Hippocampal formation (tissue), 2 donors: Measurements from ENCODE around the gene YIF1A.
"Not testable (repeated sequence)": the region's sequence is repeated elsewhere in the genome, so short reads cannot be mapped to it uniquely, and the experiment has no call there.

ENCODE experiments used
- DNase-seq, 2 donors: peaks; one replicate each; lab custom pipeline; 2025; lab: John Stamatoyannopoulos, UW

Gene YIF1A

DNA sequence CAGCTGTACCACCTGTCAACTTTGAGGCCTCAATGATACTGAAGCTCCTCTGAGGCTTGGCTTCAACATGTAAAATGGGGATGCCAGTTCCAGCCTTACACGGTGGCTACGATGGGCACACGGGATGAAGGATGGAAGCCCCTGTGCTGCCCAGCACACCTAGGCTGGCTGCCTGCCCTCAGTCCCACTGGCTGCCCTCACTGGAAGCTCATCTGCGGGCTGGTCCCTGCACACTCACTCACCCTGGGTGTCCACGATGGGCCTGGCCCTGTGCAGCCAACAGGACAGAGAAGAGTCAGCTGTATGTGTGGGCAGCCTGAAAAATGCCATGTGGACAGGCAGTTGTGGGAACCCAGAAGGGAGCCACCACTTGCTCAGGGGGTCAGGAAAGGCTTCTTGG, 2.2 kb downstream of the YIF1A start:
- no peak for DNase-seq

DNA sequence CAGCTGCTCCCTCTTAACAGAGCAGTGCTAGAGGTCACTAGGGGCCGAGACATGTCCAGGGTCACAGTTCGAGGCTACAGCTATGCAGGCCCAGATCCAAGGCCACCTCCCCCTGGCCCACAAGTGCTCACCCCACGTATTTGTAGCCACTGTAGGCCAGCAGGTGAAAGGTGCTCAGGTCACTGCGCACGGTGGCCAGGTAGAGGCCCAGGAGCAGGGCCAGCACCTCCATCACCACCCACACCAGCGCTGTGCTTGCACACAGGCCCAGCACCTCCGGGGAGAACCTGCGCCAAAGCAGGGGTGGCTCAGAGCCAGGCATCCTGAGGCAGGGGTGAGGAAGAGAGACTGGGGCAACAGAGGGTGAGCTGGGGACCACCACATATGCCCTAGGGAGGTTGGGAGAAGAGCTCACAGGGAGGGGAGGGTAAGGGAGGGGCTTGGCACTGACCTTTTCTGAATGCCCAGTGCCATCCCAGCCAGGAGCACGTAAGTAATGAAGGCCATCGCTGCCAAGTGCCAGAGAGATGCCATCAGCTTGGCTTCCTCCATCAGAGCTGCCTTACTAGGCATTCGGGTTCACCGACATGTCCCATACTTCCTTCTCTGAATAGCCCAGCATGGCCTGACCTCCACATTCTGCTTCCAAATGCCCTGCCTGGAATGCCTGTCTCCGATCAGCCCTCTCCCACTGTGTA, 3.5 kb downstream of the YIF1A start:
- DNase-seq: no peak

- DNase-seq: no peak
Observed at GRCh38 chr11:66284526-66285078, 4.3 kb downstream of the YIF1A start.

- DNase-seq: no peak
Observed at GRCh38 chr11:66283461-66284105, 5.4 kb downstream of the YIF1A start.

DNA sequence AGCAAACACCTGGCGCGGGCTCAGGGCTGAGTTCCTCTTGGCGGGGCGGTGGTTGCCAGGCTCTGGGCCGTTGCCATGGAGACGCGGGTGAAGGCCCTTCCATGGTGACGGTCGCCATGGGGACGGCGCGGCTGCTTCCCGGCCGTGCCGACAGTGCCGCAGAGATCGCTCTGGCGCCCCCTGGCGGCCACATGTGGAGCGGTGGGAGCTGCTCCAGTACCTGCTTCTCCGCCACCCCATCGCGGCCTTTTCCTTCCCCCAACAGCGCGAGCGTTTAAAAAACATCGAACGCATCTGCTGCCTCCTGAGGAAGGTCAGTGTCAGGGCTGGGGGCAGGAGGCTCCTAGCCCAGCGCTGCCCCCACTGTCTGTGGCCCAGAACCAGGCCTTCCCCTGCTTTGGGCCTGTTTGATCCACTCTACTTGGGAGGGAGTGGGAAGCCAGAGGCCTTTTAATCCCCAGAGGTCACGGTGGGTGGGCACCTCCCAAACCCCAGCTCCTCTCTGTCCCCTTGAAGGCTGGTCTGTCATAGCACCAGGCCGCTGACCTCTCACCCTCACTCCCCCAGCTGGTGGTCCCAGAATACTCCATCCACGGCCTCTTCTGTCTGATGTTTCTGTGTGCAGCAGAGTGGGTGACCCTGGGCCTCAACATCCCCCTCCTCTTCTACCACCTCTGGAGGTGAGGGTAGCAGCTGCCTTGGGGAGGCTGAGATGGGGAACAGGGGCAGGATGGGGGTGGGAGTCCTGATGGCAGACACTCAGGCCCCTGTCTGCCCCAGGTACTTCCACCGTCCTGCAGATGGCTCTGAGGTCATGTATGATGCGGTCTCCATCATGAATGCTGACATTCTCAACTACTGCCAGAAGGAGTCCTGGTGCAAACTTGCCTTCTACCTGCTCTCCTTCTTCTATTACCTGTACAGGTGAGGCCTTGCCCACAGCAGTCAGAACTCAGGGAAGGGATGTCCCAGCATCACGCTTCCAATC, 6.2 kb downstream of the YIF1A start:
- peak; percentile 94 to 97 for DNase-seq

- DNase-seq: no peak
Observed at GRCh38 chr11:66281776-66282467, 7.0 kb downstream of the YIF1A start.

- DNase-seq: no peak
Observed at GRCh38 chr11:66281001-66281400, 7.9 kb downstream of the YIF1A start.

GRCh38 chr11:66280428-66280827, 8.5 kb downstream of the YIF1A start:
- no peak for DNase-seq

DNA sequence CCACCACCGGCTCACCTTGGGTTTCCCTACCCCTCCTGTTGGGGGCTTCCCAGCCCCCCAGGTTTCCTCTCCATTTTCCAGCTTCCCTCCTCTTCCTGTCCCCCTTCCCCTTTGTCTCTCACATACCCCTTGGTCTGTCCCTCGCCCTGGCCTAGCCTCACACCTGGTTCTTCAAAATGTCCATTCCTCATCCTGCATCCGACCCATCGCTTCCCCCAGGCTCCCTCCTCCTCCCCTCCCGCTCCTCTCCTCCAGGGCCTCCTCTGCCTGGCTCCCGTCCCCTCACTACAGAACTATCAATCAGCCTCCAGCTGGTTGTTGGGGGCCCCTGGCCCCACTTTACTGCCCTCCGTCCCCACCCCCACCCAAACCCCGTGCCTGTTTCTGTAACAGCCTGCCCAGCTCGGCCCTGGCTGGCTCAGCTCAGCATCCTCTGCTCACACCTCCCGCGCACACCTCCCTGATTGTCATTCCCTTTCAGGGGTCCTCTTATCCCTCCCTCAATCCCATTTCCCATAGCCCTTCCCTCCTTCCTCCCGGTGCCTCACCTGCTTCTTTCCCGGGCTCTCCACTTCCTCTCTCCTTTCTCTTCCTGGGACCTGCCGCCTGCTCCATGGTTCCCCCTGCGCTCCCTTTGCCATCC, 9.7 kb downstream of the YIF1A start:
- DNase-seq: no peak

DNA sequence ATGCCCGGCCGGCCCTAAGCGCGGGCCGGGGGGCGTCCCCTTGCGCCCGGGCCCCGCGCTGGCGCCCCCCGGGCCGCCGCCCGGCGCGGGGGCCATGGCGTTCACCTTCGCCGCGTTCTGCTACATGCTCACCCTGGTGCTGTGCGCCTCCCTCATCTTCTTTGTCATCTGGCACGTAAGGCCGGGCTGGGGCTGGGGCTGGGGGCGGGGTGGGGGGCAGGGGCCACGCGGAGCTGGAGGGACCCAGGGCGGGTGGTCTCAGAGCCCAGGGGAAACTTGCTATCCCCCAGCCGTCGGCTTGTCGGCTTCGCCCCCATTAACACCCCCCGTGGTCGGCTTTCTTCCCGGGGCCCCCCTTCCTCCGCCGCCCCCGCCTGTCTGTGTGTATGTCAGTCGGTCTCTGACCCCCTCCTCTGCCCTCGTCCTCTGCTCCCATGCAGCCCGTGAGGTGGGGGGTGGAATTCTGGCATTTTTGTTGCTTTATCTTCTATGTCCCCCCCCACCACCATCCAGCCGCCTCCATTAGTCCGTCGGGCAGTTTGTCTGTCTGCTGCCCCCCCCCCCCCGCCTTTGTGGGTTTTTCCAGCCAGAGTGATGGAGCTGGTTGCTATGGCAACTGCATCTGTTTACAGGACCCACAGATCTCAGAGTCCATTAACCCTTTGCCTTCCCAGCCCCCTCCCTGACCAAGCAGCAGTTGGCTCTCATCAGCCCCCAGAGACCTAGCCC, 10.4 kb downstream of the YIF1A start:
- no peak for DNase-seq

DNA sequence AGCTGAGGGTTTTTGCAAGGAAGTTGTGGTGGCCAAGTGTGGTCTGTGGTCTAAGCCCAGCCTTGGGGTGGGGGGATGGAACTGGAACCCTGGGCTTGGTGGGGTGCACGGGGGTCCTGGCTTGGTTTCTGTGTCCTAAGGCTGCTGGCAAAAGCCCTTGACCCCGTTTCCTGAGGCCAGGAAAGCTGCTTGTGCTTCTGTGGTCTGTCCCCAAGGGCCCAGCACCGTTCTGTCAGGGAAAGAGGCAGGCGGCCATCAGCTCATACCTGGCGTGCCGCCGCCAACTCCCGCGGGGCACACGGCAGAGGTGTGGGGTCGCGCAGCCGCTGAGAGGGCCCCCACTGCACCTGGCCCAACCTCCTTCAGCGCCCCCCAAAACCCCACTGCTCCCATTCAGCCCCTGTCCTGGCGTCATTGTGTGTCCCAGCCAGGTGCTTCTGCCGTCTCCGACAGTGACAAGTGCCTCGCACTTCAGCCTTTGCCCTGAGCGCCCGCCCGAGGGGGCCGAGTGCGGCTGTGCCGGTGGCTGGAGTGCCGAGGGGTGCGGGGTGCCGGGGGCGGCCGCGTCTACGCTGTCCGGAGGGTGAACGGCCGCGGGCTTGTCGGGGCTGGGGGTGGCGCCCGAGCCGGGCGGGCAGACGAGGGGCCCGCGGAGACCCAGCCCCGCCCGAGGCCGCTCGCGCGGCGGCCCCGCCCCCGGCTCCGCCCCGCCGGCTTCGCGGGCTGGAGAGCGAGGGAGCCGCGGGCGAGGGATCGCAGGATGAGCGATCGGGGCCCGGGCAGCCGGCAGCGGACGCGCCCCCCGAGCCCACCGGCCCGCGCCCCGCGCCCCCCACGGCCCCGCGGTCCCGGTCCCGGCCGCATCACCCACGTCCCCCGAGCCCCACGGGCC, 11.2 kb downstream of the YIF1A start, which contains the start of gene CNIH2:
Gene CNIH2 (plus strand): TSS at position 705 of the 892 bp plus-strand sequence. CDS start 282 bp downstream, outside the sequence.
- DNase-seq: no peak

GRCh38 chr11:66277064-66277463, 11.9 kb downstream of the YIF1A start:
- DNase-seq: not testable (repeated sequence)

DNA sequence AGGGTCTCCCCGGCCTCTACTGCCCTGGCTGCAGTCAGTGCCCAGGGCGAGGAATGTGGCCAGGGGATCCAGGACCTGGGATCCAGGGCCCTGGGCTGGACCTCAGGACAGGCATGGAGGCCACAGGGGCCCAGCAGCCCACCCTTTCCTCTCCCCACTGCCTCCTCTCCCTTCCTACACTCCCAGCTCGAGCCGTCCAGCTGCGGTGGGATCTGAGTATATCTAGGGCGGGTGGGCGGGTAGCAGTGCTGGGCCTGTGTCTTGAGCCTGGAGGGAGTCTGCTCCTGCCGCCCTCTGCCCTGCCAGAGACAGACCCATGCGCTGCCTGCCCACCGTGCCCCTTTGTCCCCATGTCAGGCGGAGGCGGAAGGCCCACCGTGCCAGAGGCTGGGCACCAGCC, 12.3 kb downstream of the YIF1A start:
- DNase-seq: not testable (repeated sequence)

GRCh38 chr11:66275984-66276612, 12.8 kb downstream of the YIF1A start:
- DNase-seq: no peak

DNA sequence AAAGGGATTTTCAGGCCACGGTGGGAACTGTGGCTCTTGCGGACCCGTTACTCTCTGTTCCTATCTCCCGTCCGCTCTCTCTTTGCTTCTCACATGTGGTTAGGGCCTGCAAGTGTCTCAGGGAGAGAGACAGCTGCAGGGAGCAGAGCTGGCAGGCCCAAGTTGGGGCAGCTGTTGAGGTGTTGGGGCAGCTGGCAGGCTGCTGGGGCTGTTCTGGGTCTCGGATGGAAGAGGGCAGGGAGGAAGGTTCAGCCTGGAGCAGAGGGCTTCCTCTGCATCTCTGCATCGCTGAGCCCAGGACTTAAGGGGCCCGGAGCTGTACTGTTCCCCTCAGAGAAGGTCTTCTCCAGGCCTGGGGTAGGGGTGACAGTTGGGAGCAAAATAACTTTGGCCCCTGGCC, 13.5 kb downstream of the YIF1A start:
- DNase-seq: no peak

- DNase-seq: no peak
Observed at GRCh38 chr11:66274219-66274618, 14.7 kb downstream of the YIF1A start.

DNA sequence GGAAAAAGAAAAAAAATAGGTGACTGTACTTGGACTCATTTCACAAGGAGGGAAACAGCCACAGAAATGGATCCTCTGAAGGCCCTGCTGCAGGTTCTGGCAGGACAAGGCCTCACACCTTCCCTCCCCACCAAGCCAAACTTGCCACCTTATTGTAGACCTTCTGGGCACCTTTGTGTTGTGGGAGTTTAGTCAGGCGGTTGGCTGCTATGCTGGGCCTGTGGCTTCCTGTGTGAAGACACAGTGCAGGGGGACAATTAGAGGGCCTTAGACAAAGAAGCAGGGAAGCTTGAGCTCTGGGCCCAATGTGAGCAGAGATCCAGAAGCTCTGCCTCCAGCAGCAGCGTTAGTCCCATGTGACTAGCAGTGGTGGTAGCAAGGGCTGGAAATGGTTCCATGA, 16.3 kb downstream of the YIF1A start:
- DNase-seq: no peak

- DNase-seq: no peak
Observed at GRCh38 chr11:66271816-66272215, 17.1 kb downstream of the YIF1A start.
